Stimulated activated CD4-positive, alpha-beta T cell treated with anti-CD3 and anti-CD28 coated beads, TNF-alpha, amount 100 ng/mL, for 4 hours (primary cell): Measurements from ENCODE around the gene SLC26A11.
"Not testable (repeated sequence)": the region's sequence is repeated elsewhere in the genome, so short reads cannot be mapped to it uniquely, and the experiment has no call there.

Experiments
- DNase-seq, 3 experiments: peaks; one replicate each; pipeline ENCODE4 v3.0.0-alpha.2; 2020; ENCODE audit warnings: low read depth in 3 of 3

Gene SLC26A11

GRCh38 chr17:80260791-80261158 is 40.5 kb downstream of the SLC26A11 start, which contains the start of gene RNF213:
TSS of gene RNF213 (plus strand) at chr17:80260852. CDS start at chr17:80263682, 2,830 bp downstream.
- peak in 1 of 3 experiments; percentile 28 for DNase-seq

GRCh38 chr17:80261159-80261894 is 41.1 kb downstream of the SLC26A11 start:
- DNase-seq, result peak in 2 of 3 experiments; percentile 25 to 56

GRCh38 chr17:80261895-80262279 is 41.7 kb downstream of the SLC26A11 start:
- no peak for DNase-seq

DNA sequence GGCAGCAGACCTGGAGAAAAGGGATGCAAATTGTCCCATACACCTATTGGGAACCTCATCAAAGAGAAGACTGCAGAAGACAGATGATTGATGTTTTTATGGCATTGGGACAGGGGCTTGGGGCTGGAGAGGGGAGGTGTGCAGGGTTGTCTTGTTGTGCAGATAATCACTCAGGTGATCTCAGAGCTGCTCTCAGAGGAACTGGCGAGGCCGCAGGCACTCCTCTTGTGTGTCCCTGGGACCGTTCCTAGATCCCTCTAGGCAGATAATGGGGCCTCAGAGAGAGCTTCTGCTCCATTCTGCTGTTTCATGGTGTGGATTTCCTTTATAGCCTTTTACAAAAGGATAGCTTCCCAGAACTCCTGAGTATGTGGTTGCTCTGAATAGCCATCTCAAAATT is 42.1 kb downstream of the SLC26A11 start:
- DNase-seq, result no peak

DNA sequence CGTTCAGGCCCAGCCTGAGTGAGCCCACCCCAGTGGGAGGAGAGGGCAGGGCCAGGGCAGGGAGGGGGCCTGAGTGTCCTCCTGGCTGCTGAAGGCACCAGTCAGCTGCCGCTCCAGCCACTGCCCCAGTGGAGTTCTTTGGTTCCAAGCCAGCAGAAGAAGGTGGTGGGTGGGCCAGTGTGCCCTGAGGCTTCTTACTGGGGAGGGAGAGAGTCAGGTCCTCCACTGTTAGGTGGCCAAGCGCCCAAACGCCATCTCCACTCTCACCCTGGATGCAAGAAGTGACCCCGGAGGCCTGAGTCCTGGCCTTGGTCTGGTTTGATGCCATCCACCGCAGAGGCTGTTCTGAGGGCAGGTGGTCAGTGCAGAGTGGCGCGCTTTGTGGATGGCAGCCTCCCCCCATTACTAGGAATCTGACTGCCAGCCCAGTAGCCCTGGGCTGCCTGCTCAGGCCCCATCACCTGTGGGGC is 42.6 kb downstream of the SLC26A11 start:
- no peak for DNase-seq

DNA sequence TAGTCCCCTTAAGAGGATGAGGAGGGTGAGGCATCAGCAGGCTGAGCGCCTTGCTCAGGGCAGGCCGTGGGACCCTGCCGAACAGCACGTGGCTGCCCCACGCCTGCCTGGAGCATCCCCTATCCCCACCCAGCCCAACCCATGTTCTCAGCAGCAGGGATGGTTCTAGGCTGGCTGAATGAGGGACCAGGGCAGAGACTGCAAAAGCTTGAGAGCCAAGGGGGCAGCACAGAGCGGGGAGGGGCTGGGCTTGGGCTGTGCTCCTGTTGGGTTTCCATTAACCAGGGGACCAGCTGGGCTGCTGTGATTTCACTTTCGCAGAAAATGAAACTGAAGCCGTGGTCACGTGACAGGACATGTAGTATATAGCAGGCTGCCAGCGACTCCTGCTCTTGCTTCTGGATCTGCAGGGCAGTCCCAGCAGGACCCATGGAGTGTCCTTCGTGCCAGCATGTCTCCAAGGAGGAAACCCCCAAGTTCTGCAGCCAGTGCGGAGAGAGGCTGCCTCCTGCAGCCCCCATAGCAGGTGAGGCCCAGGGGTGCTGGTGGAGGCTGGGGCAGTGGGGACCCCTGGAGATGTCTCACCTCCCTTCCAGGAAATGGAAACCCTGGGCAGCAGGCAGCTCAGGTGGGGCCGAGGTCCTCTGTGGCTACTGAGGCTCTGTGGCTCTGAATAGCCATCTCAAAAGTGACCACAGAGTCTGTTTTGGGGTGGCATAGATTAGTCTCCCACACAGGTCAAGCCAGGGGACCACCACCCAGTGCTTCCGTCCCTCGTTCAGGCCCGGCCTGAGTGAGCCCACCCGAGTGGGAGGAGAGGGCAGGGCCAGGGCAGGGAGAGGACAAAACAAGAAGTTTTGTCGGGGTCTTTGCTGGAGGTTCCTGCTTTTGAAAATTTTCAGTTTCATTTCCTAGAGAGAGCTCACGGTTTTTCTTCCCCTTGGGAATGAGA is 43.3 kb downstream of the SLC26A11 start:
- peak; percentile 65 to 84 (median 79) for DNase-seq

DNA sequence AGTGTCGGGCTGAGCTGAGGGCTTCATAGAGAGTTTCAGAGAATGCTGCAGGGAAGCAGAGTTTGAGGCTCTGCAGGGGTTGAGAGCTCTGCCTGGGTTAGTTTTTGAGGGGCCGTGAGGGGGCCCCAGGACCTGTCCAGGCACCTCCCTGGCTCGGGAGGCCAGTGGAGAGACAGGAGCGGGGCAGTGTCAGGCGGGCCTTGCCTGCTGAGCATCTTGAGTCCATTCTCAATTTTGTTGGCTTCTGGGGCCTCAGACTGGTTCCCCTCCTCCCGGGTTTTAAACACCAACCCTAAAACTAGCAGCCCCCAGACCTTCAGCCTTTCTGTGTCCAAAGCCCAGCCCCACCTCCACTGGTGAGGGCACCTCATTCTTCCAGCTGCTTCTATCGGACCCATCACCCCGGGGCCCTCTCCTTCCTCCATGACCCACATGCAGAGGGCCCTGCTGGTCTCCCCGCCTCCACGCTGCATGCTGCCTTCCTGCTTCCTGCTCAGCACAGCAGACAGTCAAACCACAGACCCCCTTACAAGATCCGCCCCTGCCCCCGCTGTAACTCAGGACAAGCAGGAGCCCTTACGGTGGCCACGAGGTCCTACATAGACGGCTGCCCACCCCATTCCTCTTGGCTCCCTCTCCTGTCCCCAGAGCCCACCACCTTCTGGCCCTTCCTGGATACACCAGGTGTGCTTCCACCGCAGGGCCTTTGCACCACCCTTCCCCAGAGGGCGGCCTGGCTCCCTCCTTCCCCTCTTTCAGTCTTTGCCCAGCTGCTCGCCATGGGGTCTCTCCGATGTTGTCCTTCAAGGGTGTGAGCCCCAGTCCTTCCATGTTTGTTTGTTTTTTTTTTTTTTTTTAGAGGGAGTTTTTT is 44.2 kb downstream of the SLC26A11 start:
- DNase-seq, result peak in 2 of 3 experiments; percentile 28 to 36

- DNase-seq, result peak in 2 of 3 experiments; percentile 23 to 45
These were observed 45.2 kb downstream of the SLC26A11 start for GRCh38 chr17:80265205-80266068.

GRCh38 chr17:80267391-80267790 is 47.2 kb downstream of the SLC26A11 start:
- no peak for DNase-seq

DNA sequence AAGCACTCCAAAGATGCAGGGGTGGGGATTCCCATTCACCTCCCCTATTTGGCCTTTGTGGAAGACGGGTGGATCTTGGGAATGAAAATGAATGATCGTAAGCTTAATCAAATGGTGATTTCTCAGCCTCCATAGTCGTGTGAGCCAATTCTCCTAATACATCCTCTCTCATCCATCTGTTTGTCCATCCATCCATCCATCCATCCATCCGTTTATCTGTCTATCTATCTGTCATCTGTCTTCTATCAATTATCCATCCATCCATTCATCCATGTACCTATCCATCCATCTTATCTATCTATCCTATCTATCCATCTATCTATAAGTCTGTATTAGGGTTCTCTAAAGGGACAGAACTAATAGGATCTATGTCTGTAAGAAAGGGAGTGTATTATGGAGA is 48.2 kb downstream of the SLC26A11 start:
- no peak for DNase-seq

GRCh38 chr17:80269405-80269807 is 49.2 kb downstream of the SLC26A11 start:
- no peak for DNase-seq

GRCh38 chr17:80270104-80270503 is 49.9 kb downstream of the SLC26A11 start:
- DNase-seq, result no peak

DNA sequence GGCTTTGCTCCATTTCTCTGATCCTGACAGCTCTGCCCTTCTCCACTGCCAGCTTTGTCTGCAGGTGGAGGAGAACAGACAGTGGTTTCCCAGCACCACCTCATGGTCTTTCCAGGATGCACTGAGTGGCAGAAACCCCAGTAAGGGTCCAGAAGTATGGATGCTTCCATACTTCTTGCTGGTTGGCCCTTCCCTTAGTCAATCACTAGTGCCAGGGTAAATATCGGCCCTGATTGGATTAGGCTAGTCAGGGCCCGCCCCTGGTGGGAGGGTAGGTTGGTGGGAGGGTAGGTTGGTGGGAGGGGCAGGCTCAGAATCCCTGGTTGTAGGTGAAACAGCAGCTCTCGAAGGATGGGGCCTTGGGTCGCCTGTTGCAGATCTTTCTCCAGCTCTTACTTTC is 50.6 kb downstream of the SLC26A11 start:
- peak in 1 of 3 experiments; percentile 31 for DNase-seq

DNA sequence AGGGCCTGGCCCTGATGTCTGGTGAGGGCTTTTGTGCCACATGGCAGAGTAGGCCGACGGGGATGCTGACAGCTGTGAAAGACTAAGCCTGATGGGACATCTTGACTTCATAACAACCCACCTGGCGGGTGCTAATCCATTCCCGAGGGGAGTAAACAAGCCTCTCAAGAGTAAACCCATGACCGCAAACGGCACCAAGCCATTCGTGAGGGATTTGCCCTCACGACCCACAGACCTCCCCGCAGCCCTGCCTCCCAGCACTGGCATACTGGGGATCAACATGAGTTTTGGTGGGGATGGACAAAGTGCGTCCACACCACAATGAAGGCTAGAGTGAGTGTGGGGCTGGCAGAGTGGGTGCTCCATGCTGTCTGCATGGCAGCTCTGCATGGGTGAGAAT is 52.1 kb downstream of the SLC26A11 start:
- DNase-seq, result no peak

- DNase-seq, result no peak
These were observed 54.1 kb downstream of the SLC26A11 start for GRCh38 chr17:80274331-80274730.

- DNase-seq, result no peak
These were observed 54.7 kb downstream of the SLC26A11 start for GRCh38 chr17:80274871-80275449.

DNA sequence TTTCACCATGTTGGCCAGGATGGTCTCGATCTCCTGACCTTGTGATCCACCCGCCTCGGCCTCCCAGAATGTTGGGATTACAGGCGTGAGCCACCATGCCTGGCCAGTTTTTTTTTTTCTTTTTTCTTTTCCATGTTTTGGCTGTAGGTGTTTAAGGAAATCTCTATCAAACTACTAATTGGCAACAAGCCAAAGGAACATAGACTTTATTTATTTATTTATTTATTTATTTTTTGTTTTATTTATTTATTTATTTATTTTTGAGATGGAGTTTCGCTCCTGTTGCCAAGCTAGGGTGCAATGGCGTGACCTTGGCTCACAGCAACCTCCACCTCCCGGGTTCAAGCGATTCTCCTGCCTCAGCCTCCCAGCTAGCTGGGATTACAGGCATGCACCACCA is 55.6 kb downstream of the SLC26A11 start:
- DNase-seq, result not testable (repeated sequence)

- DNase-seq, result no peak
These were observed 57.8 kb downstream of the SLC26A11 start for GRCh38 chr17:80277751-80278671.

- no peak for DNase-seq
These were observed 59.7 kb downstream of the SLC26A11 start for GRCh38 chr17:80279895-80280294.
